Endothelial cell of umbilical vein (primary cell): ENCODE results near the gene MYH10. TPM values are rescaled to one million over a fixed set of nuclear protein-coding genes. Genes with fewer than 3 reads are reported as not detected.

Experiments used
- BruUV-seq: library from RNA; stranded (reverse); fragments of 400-500 nt; replicated peaks from 2 replicates; lab custom pipeline; 2021; lab: Mats Ljungman, UMichigan
- CTCF ChIA-PET: fragments of 300-600, 350-600 bp; sonication (Branson Sonifier 250); formaldehyde crosslinking; loops from one replicate; lab custom pipeline; 2021; ENCODE audit warnings: antibody characterized with exemption, inconsistent platforms; lab: Charles Lee
- POLR2A ChIA-PET: fragments of 300-600, 350-600 bp; sonication (Branson Sonifier 250); formaldehyde crosslinking; loops from one replicate; lab custom pipeline; 2021; ENCODE audit warnings: antibody characterized with exemption, inconsistent platforms; lab: Charles Lee
- DNase-seq: peaks from one replicate; pipeline ENCODE4 v3.0.0-alpha.2; 2011; ENCODE audit warnings: low read depth, low spot score
- FAIRE-seq: peaks from 2 replicates; lab custom pipeline; 2011; peaks lifted over from hg19 to GRCh38; lab: Jason Lieb, UNC
- H2AFZ ChIP-seq: 2 replicates; pipeline ENCODE4 v1.6.0; 2012; ENCODE audit warnings: low read depth, low read length, control low read depth, inconsistent platforms
- H3K27ac ChIP-seq: 2 replicates; pipeline ENCODE4 v1.5.1; 2011; ENCODE audit warnings: low read depth, mild to moderate bottlenecking, control low read depth, low read length, moderate library complexity; ENCODE audit not compliant: insufficient read depth
- H3K27me3 ChIP-seq, 2 experiments: 2 replicates each; pipeline versions ENCODE4 v1.6.0 to v1.6.1; 2011; ENCODE audit warnings: low read length in 2 of 2, mixed read lengths in 1 of 2; ENCODE audit not compliant: control insufficient read depth in 2 of 2, insufficient read depth in 2 of 2
- H3K36me3 ChIP-seq, 2 experiments: 2 replicates in 1 of 2; 3 replicates in 1 of 2; pipeline ENCODE4 v1.5.1; 2011; ENCODE audit warnings: low read length in 2 of 2, mild to moderate bottlenecking in 1 of 2, moderate library complexity in 1 of 2; ENCODE audit not compliant: control insufficient read depth in 2 of 2, insufficient read depth in 2 of 2; ENCODE audit errors: extremely low read depth in 1 of 2
- H3K4me1 ChIP-seq: 3 replicates; pipeline ENCODE4 v1.5.1; 2011; ENCODE audit warnings: mild to moderate bottlenecking, low read length; ENCODE audit not compliant: control insufficient read depth, insufficient read depth; ENCODE audit errors: extremely low read depth
- H3K4me2 ChIP-seq: 2 replicates; pipeline ENCODE4 v1.6.1; 2011; ENCODE audit warnings: low read length, control low read depth, mixed read lengths; ENCODE audit not compliant: insufficient read depth
- H3K4me3 ChIP-seq, 3 experiments: fragments of 200-600 bp in 1 of 3; sonication (generic), shearing (Covaris generic) in 1 of 3; replicated peaks in 1 of 3; 2 replicates each; pipeline ENCODE4 v1.5.1; 2011 to 2016; ENCODE audit warnings: control low read depth in 3 of 3, low read length in 3 of 3, mild to moderate bottlenecking in 2 of 3, inconsistent platforms in 1 of 3, low read depth in 1 of 3, moderate library complexity in 1 of 3; ENCODE audit not compliant: insufficient read depth in 1 of 3
- H3K79me2 ChIP-seq: 2 replicates; pipeline ENCODE4 v1.6.0; 2012; ENCODE audit warnings: low read length, inconsistent platforms; ENCODE audit not compliant: control insufficient read depth, insufficient read depth
- H3K9ac ChIP-seq: replicated peaks from 2 replicates; pipeline ENCODE3; 2011; ENCODE audit warnings: low read length, control low read depth; ENCODE audit not compliant: insufficient read depth; ENCODE audit errors: extremely low read depth
- H3K9me1 ChIP-seq: replicated peaks from 3 replicates; pipeline ENCODE4 v1.6.0; 2011; ENCODE audit warnings: mild to moderate bottlenecking, low read length; ENCODE audit not compliant: control insufficient read depth, insufficient read depth; ENCODE audit errors: extremely low read depth
- H3K9me3 ChIP-seq: replicated peaks from 2 replicates; pipeline ENCODE4 v1.5.1; 2012; ENCODE audit warnings: low read length, inconsistent platforms; ENCODE audit not compliant: control insufficient read depth, insufficient read depth
- H4K20me1 ChIP-seq: replicated peaks from 2 replicates; pipeline ENCODE3; 2011; ENCODE audit warnings: mild to moderate bottlenecking, low read length; ENCODE audit not compliant: control insufficient read depth, insufficient read depth; ENCODE audit errors: extremely low read depth
- EZH2 ChIP-seq: IDR thresholded peaks from 2 replicates; pipeline ENCODE4 v1.6.1; 2012; ENCODE audit warnings: borderline replicate concordance, low read depth, mild to moderate bottlenecking, moderate library complexity, low read length, inconsistent platforms; ENCODE audit not compliant: severe bottlenecking
- FOS ChIP-seq: IDR thresholded peaks from 2 replicates; pipeline ENCODE4 v1.6.1; 2011; ENCODE audit warnings: mild to moderate bottlenecking, low read length, moderate library complexity, borderline replicate concordance; ENCODE audit not compliant: insufficient read depth
- GATA2 ChIP-seq: IDR thresholded peaks from 2 replicates; pipeline ENCODE4 v1.7.0; 2011; ENCODE audit warnings: low read depth, mild to moderate bottlenecking, moderate library complexity, mixed read lengths, low read length; ENCODE audit not compliant: insufficient read length, insufficient read depth
- JUN ChIP-seq: IDR thresholded peaks from 2 replicates; pipeline ENCODE4 v1.6.1; 2011; ENCODE audit warnings: borderline replicate concordance, low read depth; ENCODE audit not compliant: insufficient read length, insufficient read depth
- MYC ChIP-seq: IDR thresholded peaks from one replicate; pipeline ENCODE4 v1.6.1; 2011; ENCODE audit warnings: mild to moderate bottlenecking, low read depth, low read length
- POLR2A ChIP-seq: IDR thresholded peaks from 2 replicates; pipeline ENCODE4 v1.6.1; 2012; ENCODE audit warnings: low read depth, mild to moderate bottlenecking, control low read depth, low read length
- POLR2AphosphoS5 ChIP-seq: IDR thresholded peaks from 2 replicates; pipeline ENCODE4 v1.6.1; 2012; ENCODE audit warnings: low read depth, mild to moderate bottlenecking, control low read depth, low read length, moderate library complexity; ENCODE audit not compliant: insufficient read depth
- dilution Hi-C: fragments of 300-500 bp; cut with MboI; formaldehyde crosslinking; loops from one replicate; pipeline ENCODE4 v1.15.0; 2019; ENCODE audit warnings: low sequenced_read_pairs; ENCODE audit not compliant: extremely low pct_ligation_motif_present
- intact Hi-C: fragments of 100-400 bp; cut with micrococcal nuclease; formaldehyde crosslinking; loops from one replicate; pipeline ENCODE4 v1.10.0; 2022
- polyA plus RNA-seq, 4 experiments: library from polyadenylated mRNA; depleted of rRNA in 3 of 4; stranded (reverse) in 3 of 4; unstranded in 1 of 4; fragments of >200 nt; gene quantifications; 2 replicates each; pipeline versions ENCODE4 v1.2.1 to v1.2.3, GENCODE V29; 2011 to 2012; ENCODE audit warnings: missing spikeins in 1 of 4
- total RNA-seq: library from RNA; stranded (reverse); gene quantifications from 2 replicates; pipeline ENCODE4 v1.2.3, GENCODE V29; 2021
- TF ChIP-seq, protein P1 (sequence below): IDR thresholded peaks from 2 replicates; pipeline ENCODE4 v1.6.1; 2011; ENCODE audit not compliant: insufficient read depth, insufficient read length

Gene MYH10
- total and polyA plus RNA-seq, 2 donors (not counting 3 experiments of a cell fraction or from before 2014, with no cell fraction given), result 73.4 to 232 TPM

DNA sequence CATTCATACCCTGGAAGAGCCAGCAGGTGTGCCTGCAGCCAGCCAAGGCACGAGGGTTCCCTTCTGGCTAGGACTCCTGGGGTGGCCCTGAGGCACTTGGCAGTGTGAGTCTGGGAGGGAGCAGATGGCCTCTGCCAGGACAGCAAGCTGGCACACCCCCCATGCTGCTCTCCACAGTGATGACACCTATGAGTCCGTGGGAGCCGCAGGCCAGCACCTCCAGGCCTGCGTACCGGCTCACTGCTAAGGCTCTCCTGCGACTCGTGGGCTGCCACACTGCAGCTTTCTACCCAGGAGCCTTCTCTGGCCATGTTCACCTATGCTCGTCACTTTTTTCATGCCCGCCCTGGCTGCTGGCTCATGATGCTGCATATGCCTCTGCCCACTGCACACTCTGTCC is 126.7 kb downstream of the MYH10 start:
- H3K27me3 ChIP-seq, result no peaks in the 10 kb centered on the region
- H3K36me3 ChIP-seq, result peaks cover 15 to 72% of the 10 kb centered on the region in 2 experiments
- BruUV-seq, result no TSS peak
- no peaks in the 10 kb centered on the region for H3K9me3 ChIP-seq
- H3K9ac ChIP-seq, result no peak overlapping the region
- dilution Hi-C loops, result no loop called here
- DNase-seq, result no peak
- no peak overlapping the region for H3K4me2 ChIP-seq
- TF ChIP-seq POLR2AphosphoS5 (no peak), FOS (no peak), GATA2 (no peak), EZH2 (no peak), POLR2A (no peak), MYC (no peak), JUN (no peak)
- TF ChIP-seq, protein P1, sequence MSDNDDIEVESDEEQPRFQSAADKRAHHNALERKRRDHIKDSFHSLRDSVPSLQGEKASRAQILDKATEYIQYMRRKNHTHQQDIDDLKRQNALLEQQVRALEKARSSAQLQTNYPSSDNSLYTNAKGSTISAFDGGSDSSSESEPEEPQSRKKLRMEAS, result no peak
- no peak overlapping the region for H3K4me3 ChIP-seq
- no peak overlapping the region for H3K27ac ChIP-seq
- no peak for FAIRE-seq
- no peak overlapping the region for H2AFZ ChIP-seq
- no peaks in the 10 kb centered on the region for H3K4me1 ChIP-seq
- ChIA-PET POLR2A (no interaction called here), CTCF (no interaction called here)
- no peaks in the 10 kb centered on the region for H3K9me1 ChIP-seq
- H3K79me2 ChIP-seq, result no peaks in the 10 kb centered on the region
- intact Hi-C loops, result no loop called here
- no peaks in the 10 kb centered on the region for H4K20me1 ChIP-seq

DNA sequence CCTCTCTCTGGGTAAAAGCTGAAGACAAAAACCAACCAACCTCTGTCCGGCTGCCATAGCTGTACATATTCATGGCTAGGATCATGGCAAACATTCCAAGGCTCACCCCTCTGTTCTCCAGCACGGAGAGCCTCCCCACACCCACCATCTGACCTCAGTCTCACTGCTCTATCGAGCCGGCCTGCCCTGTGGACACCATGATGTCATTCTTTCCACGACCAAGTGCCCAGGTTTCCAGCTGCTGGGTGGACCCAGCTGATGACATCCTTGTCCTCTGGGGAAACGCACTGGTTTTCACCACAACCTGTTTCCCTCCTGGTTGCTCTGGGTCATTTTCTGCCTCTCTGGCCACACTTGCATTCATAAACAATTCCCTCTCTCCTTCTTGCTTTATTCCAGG is 127.2 kb downstream of the MYH10 start:
- dilution Hi-C loops, result no loop called here
- Histone ChIP-seq H3K4me3 (no peak overlapping the region), H3K9ac (no peak overlapping the region), H3K27me3 (no peaks in the 10 kb centered on the region), H3K4me1 (no peaks in the 10 kb centered on the region), H3K79me2 (no peaks in the 10 kb centered on the region), H3K9me3 (no peaks in the 10 kb centered on the region), H3K4me2 (no peak overlapping the region), H4K20me1 (no peaks in the 10 kb centered on the region), H3K36me3 (peaks cover 15 to 70% of the 10 kb centered on the region in 2 experiments), H3K9me1 (no peaks in the 10 kb centered on the region), H3K27ac (no peak overlapping the region), H2AFZ (no peak overlapping the region)
- intact Hi-C loops, result no loop called here
- TF ChIP-seq FOS (no peak), POLR2AphosphoS5 (no peak), EZH2 (no peak)
- ChIA-PET POLR2A (no interaction called here), CTCF (no interaction called here)
- no TSS peak for BruUV-seq
- no peak for FAIRE-seq
- peak; percentile 8 for DNase-seq
